Measurements from ENCODE around the gene DGUOK.

DGUOK gene

DNA sequence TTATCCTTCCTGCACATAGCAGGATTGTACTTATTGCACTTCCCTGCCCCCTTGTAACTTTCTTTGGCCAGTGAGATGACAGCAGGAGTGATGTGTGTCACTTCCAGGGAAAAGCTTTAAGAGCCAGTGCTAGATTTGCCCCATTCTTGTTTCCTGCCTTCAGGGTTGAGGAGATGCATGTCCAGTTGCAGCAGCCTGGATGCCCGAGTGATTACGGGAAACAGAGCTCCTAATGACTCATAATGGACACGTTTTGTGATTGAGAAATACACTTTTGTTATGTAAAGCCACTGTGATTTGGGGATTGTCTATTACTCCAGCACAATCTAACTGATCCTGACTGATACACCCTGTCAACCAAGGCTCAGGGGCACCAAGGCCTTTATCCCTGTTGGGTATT, 53.0 kb downstream of the DGUOK start:
- DNase-seq = no peak

DNA sequence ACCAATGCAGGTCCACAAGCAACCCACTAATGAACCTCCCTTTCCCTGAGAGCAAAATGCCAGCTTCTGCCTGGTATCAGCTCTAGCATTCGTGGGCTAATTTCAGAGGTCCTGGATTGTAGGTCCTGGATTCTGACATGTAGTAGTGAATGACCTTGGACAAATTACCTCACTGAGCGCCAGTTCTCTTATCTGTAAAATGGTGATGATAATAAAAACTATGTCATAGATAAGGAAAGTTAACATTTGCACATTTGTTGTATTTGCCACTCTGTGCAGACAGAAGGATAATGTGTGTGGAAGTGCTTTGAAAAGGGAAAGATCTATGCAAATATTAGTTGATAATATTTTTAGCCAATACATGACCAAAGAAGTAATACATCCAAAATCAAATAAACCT, 53.9 kb downstream of the DGUOK start:
- no peak for DNase-seq

DNA sequence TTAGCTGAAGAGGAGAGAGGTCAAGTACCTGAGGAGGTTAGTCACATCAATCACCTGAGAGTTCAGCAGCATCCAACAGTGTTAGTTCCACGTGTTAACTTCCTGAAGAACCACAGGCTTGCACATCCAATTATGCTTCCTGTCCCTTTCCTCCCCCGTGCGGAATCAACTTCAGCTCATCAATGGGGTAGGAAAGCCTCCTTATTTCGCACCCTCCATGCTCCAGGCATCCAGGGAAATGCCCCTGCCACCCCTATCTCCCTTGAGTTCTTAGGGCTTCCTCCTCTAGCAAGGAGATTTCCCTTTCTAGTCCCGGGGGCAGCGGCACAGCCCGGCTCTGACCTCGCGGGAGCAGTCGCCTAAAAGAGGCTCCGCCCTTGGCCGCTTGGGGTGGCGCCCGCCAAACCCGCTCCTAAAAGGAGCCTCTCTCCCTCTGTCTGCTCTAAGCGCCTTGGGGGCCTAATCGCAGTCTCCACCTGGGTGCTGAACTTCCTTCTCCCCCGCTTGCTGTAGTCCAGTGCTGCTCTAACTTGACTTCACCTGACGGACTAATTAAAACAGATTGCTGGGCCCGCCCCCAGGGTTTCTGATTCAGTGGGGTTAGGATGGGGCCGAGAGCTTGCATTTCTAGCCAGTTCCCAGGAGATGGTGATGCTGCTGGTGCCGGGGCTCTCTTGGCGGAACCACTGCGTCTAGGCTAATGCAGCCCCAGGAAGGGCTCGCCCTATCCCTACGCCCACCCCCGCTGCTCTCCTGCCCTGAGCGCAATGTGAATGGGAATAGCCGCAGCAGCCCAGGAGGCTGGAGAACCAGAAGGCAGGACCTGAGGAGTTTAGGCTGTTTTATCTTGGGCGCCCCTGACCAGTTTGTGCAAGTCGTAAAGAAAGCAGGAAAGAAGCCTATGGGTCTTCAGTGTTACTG, 54.7 kb downstream of the DGUOK start:
- no peak for DNase-seq

DNA sequence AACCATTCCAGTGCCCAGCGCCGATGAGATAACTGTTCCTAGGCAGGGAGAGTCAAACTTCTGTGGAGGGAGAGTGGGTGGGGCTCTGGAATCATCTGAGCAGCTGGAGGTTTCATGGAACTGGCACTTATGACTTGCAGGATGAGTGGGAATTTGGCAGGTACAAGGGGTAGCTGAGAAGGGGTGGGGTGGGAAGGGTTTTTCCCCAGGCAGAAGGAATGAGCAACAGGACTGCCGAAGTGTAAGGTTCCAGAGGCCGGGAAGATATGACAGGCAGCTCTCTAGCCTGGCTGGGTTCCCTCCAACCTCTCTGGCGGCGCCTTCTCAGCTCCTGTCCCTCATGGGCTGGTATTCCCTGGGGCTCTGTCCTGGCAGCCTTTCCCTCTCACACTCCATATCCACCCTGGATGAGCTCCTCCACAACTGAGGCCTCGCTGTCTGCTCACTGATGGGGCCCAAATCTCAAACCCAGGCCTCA, 55.5 kb downstream of the DGUOK start:
- peak in 1 of 51 donors; percentile 37 for DNase-seq

DNA sequence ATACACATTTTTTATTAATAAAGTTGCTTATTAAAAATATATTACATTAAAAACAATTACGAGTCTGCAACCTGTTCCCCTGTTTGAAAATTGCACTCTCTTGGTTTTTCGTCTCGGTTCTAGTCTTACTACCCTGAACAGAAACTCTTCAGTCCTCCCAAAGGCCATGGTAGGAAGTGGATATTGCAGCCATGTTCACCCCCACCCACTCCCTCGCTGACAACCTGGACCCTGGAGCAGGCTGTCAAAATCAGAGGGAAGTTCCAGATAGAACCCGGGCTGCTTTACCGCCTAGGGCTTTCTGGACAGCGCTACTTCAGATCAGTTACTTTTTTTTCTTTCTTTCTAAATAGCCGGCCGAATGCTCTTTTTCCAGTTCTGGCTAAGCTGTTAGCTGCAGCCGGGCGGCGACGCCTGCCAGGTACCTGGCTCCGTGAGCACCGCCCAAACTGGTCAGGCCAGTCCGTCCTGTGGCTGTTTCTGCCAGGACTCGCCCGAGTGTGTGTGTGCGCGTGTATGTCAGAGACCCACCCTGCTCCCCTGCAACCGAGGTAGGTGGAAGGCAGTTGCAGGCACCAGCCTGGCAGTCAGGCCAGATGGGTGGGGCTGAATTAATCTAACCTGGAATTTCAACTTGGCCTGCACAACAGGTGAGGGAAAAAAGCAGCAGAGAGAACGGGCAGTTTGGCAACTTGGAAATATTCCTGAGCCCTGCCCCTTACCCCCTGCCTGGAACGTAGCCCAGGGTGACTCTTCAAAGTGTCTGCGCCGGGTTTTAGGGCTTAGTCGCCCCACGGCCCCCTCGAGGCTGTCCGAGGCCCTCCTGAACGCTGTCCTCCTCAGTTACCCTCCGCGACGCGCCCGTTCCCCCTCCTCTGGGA, 56.9 kb downstream of the DGUOK start:
- peak in 2 of 51 donors; percentile 22 to 44 for DNase-seq

DNA sequence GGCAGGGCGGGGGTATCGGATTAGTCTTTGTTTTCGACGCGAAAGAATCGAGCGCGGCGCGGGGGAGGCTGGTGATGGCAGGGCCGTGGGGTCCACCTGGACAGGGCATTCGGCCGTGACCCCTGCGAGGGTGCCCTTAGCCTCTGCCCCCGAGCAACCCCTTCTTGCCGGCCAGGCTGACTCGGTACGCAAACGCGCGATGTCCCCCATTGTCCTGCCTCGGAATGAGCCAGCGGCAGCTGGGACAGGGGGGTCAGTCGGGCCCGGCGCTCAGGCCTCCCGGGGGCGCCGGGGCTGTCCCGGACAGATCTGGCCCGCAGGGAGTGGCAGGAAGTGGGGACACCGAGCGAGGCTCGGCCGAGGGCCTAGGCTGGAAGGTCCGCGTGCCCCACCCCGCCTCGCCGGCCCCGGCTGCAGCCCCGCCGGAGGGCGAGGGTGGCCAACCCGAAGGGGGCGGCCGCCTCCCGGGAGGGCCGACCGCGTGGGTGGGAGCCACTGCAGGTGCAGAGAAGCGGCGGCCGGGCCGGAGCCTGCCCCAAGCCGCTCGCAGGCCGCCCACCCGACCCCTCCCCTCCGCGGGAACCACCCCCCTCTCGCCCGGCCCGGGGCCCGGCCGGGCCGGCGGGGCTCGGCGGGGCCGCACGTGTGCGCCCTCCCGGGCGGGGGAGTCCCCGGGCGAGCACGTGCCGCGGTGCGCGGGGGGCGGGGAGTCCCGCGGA, 57.7 kb downstream of the DGUOK start, which contains the start of gene TET3:
Gene TET3, plus strand, starts transcription at position 708 of the 719 bp plus-strand sequence. CDS start 1,494 bp downstream, outside the sequence.
- DNase-seq = peak in 6 of 51 donors; percentile 28 to 52 (median 38)

DNA sequence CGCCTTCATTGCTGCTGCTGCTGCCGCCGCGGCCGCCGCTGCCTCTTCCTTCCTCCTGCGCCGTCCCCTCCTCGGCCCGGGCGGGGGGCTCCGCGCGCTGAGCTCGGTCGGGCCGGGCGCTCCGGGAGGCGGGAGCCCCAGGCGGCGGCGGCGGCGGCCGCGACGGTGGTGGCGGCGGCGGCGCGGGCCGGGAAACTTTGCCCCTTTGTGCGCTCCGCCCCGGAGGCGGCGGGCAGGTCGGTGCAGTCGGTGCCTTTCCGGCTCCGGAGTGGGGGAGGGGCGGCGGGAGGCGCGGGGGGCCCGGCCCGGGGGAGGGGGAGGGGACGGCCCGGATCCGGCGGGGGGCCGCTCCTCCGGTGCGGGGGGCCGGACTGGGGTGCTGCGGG, 58.2 kb downstream of the DGUOK start:
- DNase-seq = peak in 11 of 51 donors; percentile 12 to 63 (median 42)

DNA sequence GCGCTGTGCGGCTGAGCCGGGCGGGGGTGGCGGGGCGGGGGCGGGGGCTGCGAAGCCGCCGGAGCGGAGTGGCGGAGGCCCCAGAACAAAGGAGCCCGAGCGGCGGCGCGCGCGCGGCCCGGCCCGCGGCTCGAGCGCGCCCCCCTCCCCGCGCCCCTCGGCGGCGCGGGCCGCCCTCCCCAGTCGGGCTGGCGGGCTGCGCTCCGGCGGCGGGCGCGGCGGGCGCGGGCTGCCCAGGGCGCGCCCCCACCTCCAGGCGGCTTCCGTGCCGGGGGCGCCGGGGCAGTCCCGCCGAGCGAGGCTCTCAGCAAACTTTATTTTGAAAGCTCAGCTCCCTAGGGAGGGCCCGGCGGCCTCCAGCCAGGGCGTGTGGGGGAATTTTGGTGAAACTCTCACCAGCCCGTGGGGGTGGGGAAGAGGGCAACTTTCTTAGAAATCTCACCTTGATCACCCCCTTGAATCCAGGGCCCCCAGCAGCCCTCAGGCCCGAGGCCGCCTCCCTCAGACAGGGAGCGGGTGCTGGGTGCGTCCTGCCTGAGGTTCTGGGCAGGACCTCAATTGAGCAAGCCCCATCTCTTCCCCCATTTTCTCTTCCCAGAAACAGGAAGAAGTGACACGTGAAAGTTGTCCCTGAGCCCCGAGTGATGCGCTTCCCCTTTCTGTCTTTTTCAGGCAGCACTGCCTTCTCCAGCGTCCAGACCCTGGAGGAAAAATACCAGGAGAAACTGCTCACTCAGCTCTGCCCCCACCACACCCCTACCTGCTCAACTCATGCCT, 58.8 kb downstream of the DGUOK start:
- peak in 6 of 51 donors; percentile 25 to 63 (median 48) for DNase-seq

DNA sequence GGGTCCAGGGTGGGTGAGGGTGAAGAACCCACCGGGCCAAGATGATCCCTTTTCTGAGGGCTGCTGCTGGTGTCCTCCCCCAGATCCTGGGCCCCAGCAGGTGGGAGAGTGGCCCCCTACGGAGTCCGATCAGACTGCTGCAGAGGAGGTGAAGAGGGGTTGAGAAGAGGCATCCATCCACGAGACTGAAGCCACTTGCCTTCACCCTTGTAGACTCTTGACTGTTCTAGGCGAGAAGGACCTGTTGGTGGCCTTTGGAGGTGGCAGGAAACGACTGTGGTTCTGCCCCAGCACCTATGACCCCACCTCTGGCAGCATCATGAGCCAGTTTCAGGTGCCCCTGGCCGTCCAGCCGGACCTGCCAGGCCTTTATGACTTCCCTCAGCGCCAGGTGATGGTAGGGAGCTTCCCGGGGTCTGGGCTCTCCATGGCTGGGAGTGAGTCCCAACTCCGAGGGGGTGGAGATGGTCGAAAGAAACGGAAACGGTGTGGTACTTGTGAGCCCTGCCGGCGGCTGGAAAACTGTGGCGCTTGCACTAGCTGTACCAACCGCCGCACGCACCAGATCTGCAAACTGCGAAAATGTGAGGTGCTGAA, 59.5 kb downstream of the DGUOK start:
- DNase-seq = no peak

DNA sequence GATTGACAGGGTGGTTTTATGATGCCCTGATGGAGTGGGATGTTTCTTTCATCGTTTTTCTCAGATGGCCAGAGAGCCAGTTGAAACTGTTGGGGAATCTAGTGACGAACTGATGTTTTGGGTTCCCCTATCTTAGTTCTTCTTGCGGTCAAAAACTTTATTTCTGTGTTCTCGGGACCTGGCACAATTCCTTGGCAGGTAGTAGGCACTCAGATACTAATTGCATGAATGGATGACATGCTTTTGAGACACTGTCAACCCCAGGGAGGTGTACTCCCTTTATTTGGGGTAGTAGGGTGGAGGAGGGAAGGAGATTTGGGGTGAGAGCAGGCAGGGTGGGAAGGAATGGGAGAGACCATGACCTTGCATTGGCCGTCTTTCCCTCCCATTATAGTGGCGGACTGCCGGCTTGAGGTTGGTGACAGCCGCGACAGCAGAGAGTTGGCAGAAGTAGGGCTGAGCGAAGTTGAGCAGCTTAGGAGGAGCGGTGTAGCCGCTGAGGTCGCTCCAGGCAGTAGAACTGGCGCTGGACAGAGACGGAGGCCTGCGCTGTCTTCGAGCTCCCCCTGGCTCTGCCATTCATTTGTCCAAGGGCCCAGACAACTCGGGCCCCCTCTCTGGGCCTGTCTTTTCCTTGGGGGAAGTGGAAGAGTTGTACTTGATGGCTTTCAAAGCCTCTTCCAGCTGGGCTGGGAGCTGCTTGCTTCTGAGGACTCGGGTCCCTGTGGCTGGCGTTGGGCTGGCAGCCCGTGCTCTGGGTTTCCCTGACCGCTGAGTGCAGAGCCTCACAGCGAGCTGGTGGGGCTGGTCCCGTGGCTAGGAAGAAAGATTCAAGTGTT, 60.6 kb downstream of the DGUOK start:
- DNase-seq = peak in 21 of 51 donors; percentile 19 to 59 (median 37)

DNA sequence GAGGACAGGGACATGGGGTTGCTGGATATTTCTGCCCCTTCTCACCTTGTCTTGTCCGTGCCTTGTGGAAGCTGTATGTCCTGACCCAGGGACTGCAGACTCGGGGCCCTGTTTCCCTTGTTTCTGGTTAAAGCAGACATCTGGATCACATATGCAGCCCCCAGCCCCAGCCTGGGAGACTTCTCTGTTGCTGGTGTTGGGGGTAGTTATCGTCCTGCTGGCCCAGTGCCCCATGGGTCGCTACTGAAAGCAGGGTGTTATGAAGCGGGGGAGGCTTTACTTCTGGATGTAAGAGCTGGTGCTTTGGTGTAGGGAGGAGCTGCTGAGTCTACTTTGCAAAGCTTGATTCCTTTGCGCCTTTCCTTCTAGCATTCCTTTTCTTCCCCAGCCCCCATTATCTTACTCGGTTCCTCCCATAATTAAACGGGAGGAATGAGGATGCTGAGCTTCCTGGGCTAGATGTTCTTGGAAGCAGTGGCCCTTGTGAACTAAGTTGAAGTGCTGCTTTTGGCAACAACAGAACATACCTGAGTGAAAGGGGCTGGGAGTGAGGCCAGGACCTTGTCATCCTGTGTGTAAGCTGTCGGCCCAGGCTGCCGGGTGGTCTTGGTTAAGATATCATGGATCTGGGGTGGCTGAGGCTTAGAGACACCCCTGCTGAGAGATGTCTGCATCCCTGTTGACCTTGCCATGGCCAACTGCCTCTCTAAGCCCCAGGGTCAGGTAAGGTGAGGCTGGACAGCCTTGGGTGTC, 61.4 kb downstream of the DGUOK start:
- no peak for DNase-seq

DNA sequence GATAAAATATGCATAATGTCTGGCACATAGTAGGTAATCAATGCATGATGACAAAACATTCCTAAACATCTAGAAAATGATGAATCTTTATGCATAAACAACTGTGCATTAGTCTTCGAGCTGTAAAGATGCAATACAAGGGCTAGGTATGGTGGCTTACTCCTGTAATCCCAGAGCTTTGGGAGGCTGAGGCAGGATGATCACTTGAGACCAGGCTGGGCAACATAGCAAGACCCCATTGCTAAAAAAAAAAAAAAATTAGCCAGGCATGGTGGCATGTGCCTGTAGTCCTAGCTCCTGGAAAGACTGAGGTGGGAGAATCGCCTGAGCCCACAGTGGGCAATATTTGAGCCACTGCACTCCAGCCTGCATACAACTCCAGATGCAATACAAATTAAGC, 63.3 kb downstream of the DGUOK start:
- DNase-seq = no peak

DNA sequence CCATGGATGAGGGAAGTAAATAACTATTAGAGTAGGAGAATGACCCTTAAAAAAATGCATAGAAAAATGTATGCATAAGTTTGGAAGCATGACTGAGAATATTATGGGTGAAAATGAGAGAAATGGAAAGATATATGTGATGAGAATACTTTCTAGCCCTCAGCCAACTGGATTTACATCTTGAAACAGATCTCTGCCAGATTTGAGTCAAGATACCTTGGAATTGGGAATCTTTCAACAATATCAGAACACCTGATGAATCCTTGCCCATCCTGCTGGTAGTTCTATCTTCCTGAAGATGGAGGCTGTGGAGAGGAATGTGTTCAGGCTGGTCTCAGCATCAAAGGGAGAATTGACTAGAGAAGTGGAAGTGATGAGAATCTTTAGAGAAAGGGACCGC, 63.9 kb downstream of the DGUOK start:
- no peak for DNase-seq

DNA sequence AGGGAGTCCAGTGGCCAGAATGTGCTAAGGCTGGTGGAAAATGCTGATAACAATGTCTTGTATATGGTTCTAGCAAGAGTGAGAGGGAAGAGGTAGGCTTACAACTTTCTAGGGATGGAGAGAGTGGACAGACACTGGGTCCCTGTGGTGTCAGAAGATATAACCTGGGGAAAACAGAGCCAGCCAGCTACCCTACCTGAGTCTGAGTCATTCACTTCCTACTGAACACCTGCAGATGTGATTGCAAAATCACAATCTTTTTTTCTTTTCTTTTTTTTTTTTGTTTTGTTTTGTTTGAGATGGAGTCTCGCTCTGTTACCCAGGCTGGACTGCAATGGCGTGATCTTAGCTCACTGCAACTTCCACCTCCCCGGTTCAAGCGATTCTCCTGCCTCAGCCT, 65.4 kb downstream of the DGUOK start:
- DNase-seq = no peak

DNA sequence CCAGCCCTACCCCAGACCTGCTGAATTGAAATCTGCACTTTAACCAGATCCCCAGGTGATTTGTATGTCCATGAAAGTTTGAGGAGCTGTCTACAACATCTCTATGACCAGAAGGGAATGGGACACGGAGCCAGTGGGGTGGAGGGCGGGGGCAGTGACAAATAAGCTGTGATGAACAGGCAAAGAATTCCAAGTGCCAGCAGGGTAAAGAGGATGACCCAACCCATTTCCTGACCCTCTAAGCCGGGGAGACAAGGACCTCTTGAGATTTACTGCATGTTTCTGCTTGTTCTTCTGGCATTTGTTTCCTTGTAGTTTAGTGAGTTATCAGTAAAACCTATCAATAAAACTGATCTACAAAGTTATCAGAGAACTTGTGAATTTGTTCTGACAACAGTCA, 66.7 kb downstream of the DGUOK start:
- DNase-seq = no peak

DNA sequence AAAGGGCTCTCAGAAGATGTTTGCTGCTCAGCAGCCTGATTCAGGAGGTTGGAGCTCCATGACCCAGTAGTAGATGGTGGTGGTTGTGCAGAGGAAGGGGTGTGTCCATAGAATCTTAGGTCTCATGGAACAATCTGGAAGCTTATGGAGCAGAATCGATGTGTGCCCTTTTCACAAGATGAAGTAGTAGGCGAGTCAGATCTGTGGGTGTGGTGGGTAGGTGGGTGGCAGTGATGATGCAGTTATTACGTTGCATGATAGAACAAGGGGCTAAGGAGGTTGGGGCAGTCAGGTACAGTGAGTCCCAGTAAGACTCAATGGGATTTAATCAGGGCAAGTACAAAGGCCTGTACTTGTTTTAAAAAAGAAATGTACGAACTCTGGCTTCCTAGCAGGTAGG, 67.1 kb downstream of the DGUOK start:
- no peak for DNase-seq

DNA sequence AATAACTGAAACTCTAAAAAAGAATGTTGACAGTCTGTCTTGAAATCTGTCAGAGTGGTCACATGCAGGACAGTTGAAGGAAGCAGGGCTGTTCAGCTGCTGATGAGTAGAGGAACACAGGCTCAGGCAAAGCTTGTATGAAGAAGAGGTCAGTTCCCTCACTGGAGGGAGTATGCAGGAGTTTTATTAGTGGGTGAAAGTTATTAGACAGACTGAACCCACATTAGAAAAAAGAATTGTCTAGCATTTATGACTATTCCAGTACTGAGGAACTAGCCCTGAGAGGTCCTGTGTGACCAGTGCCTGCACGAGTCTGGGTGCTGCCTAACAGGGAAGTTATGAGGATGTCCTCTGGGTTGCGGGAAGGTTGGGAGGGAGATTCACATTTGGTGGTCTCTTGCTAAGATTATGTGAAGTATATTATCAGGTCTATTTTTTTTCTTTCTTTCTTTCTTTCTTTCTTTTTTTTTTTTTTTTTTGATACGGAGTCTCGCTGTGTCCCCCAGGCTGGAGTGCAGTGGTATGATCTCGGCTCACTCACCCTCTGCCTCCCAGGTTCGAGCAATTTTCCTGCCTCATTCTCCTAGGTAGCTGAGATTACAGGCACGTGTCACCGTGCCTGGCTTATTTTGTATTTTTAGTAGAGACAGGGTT, 67.6 kb downstream of the DGUOK start:
- DNase-seq = no peak

DNA sequence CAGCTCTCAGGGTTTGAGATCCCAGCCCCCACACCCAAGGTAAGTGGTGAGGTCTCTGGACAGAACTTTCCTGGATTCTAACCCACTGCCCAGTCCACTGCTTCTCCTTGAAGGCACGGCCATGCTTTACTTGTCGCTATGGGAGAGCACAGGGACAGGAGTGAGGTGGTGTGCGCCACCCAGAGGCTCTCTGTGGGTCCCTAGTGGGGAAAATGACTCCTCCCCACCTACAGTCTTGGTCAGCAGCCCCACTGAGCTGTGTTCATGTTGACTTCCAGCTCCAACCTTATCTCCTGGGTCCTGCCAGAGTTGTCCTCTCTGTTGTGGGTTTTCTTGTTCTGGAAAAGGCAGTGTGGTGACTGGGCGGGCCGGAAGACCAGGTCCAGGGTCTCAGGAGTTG, 69.1 kb downstream of the DGUOK start:
- no peak for DNase-seq

Measured in hypothalamus (tissue), 51 donors.